HG03520 (cell line): Measurements from ENCODE around the gene GYPC.
"Not testable (repeated sequence)": the region's sequence is repeated elsewhere in the genome, so short reads cannot be mapped to it uniquely, and the experiment has no call there.

Experiments used
- ATAC-seq: cut with Tn5 transposase; IDR thresholded peaks from one replicate; pipeline ENCODE4 v1.9.1; 2021; ENCODE audit warnings: mild to moderate bottlenecking, moderate library complexity; ENCODE audit not compliant: unreplicated experiment

The GYPC gene

GRCh38 chr2:126696644-126697520 lies 40.9 kb downstream of the GYPC start:
- no peak for ATAC-seq

- no peak for ATAC-seq
Observed at GRCh38 chr2:126698376-126698775, 42.4 kb downstream of the GYPC start.

GRCh38 chr2:126699018-126699417 lies 43.1 kb downstream of the GYPC start:
- no peak for ATAC-seq

GRCh38 chr2:126699716-126700581 lies 44.0 kb downstream of the GYPC start:
- no peak for ATAC-seq

- ATAC-seq = no peak
Observed at GRCh38 chr2:126700677-126701076, 44.7 kb downstream of the GYPC start.

- ATAC-seq = no peak
Observed at GRCh38 chr2:126703311-126703710, 47.4 kb downstream of the GYPC start.

- no peak for ATAC-seq
Observed at GRCh38 chr2:126704434-126705160, 48.6 kb downstream of the GYPC start.

GRCh38 chr2:126707191-126707590 lies 51.2 kb downstream of the GYPC start:
- ATAC-seq = no peak

GRCh38 chr2:126707941-126708340 lies 52.0 kb downstream of the GYPC start:
- ATAC-seq = no peak

GRCh38 chr2:126714191-126714965 lies 58.4 kb downstream of the GYPC start:
- ATAC-seq = no peak

GRCh38 chr2:126715111-126715510 lies 59.2 kb downstream of the GYPC start:
- no peak for ATAC-seq

- ATAC-seq = no peak
Observed at GRCh38 chr2:126715576-126716406, 59.8 kb downstream of the GYPC start.

- not testable (repeated sequence) for ATAC-seq
Observed at GRCh38 chr2:126717277-126717676, 61.3 kb downstream of the GYPC start.

GRCh38 chr2:126717928-126718327 lies 62.0 kb downstream of the GYPC start:
- ATAC-seq = no peak

- ATAC-seq = no peak
Observed at GRCh38 chr2:126719191-126719832, 63.4 kb downstream of the GYPC start.

- no peak for ATAC-seq
Observed at GRCh38 chr2:126719833-126720351, 63.9 kb downstream of the GYPC start.

- no peak for ATAC-seq
Observed at GRCh38 chr2:126720638-126721037, 64.7 kb downstream of the GYPC start.

- ATAC-seq = no peak
Observed at GRCh38 chr2:126722081-126722480, 66.1 kb downstream of the GYPC start.

GRCh38 chr2:126722546-126722945 lies 66.6 kb downstream of the GYPC start:
- ATAC-seq = no peak
